Activated naive CD4-positive, alpha-beta T cell treated with anti-CD3 and anti-CD28 coated beads, Interleukin-2, amount 10 ng/mL, durations not matched to agents 5 hours and 36 hours (primary cell): ENCODE results near the gene NR5A1. TPM values are rescaled to one million over a fixed set of nuclear protein-coding genes. Genes with fewer than 3 reads are reported as not detected.

Experiments
- total RNA-seq, 2 experiments: library from RNA; stranded (reverse); gene quantifications; one replicate each; pipeline ENCODE4 v1.2.3, GENCODE V29; 2021

NR5A1 gene
- not detected for total RNA-seq

DNA sequence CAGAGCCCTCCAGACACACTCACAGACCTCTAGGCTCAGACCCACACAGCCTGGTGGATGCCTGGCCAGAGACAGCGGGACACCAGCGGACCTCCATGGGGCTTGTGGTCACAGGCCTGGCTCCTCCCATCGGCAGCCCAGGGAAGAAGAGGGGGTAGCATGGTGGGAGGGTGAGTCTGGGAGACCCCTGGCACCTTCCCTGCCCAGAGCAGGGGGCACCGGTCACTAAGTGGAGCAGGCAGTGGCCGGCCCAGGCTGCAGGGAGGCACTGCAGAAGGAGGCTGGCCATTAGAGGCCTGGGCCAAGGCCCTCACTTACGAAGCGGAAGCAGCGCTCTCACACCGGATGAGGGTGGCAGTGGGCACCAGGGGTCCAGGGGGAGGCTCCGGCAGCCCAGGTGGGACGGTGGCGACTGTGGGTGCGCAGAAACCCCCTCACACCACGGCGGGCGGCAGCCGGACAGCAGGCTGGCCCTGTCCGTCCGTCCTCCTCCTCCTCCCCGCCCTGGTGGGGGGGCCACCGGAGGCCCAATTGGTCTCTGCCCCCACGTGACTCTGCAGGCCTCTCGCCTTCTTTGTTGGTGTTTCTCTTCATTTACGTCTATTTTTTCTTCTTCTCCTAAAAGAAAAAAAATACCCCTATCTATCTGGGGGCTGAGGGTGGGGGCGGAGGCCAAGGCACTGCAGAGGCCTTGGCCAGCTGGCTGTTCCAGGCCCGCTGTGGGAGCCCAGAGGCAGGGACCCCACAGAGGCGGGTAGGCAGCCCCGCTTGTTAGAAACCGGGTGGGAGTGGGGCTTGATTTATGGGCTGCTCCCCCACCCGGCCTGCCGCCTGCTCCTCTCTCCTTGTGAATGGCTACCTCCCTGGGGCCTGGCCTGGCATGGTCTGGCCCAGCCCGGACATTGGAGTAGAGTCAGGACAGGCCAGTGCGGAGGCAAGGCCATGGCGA is at the start of gene NR5A1:
NR5A1 (minus strand) TSS at position 469 of the 949 bp plus-strand sequence. CDS start 4,004 bp downstream, outside the sequence.

GRCh38 chr9:124450241-124450924 is 56.8 kb downstream of the NR5A1 start, which contains the start of gene ADGRD2:
TSS of gene ADGRD2 (plus strand) at chr9:124450451. CDS start at chr9:124451667, 1,216 bp downstream.

Other genes starting within 250 kb of the NR5A1 start
- 10 to 100 TPM; 14.1 to 16.2 TPM for gene NEK6, start 249.4 kb downstream of the NR5A1 start, total RNA-seq
- gene PSMB7, start 92.0 kb downstream of the NR5A1 start, total RNA-seq, result 100 to 1,000 TPM; 100 to 102 TPM
- not detected for gene ADGRD2, start 56.9 kb downstream of the NR5A1 start, total RNA-seq